HepG2 (cell line): ENCODE measurements around the gene ZBTB43. TPM values are rescaled to one million over a fixed set of nuclear protein-coding genes. Genes with fewer than 3 reads are reported as not detected.

Experiments
- ATAC-seq: fragments of 200-7000 bp; cut with Tn5 transposase; 3 replicates; pipeline ENCODE4 v1.9.1; 2020; ENCODE audit warnings: mild to moderate bottlenecking, moderate library complexity
- BruUV-seq: library from RNA; stranded (reverse); fragments of 400-500 nt; replicated peaks from 2 replicates; lab custom pipeline; 2021; lab: Mats Ljungman, UMichigan
- CTCF ChIA-PET: fragments of 300-600 bp; formaldehyde crosslinking; extraction: SDS; loops from one replicate; lab custom pipeline; 2021; ENCODE audit warnings: low total read pairs, inconsistent platforms, low intra/inter-chr PET ratio; lab: Yijun Ruan, JAX
- POLR2A ChIA-PET: fragments of 350-600 bp; sonication (Branson Sonifier 250); formaldehyde crosslinking; loops from one replicate; lab custom pipeline; 2020; ENCODE audit warnings: antibody characterized with exemption, inconsistent platforms; lab: Yijun Ruan, JAX
- DNase-seq: peaks from one replicate; pipeline ENCODE4 v3.0.0-alpha.2; 2015; ENCODE audit warnings: low spot score
- FAIRE-seq: peaks from 3 replicates; lab custom pipeline; 2011; peaks lifted over from hg19 to GRCh38; lab: Jason Lieb, UNC
- H2AFZ ChIP-seq: one replicate; pipeline ENCODE4 v1.6.1; 2011; ENCODE audit warnings: low read length, inconsistent platforms
- H3K27ac ChIP-seq: fragments of 300-600 bp; 3 replicates; pipeline ENCODE4 v1.8.0; 2011; ENCODE audit warnings: mixed run types, mild to moderate bottlenecking, mixed read lengths, low read length, inconsistent platforms; ENCODE audit not compliant: insufficient read depth; ENCODE audit errors: extremely low read length
- H3K27me3 ChIP-seq, 2 experiments: fragments of 200-600 bp in 1 of 2; 2 replicates in 1 of 2; 3 replicates in 1 of 2; pipeline versions ENCODE4 v1.6.0 to v1.8.0; 2011; ENCODE audit warnings: low read length in 2 of 2, mild to moderate bottlenecking in 2 of 2, moderate library complexity in 2 of 2, inconsistent platforms in 1 of 2; ENCODE audit not compliant: insufficient read depth in 2 of 2, control insufficient read depth in 1 of 2
- H3K36me3 ChIP-seq, 2 experiments: fragments of 200-600 bp in 1 of 2; replicated peaks in 1 of 2; 2 replicates in 1 of 2; 3 replicates in 1 of 2; pipeline versions ENCODE4 v1.5.1 to v1.8.0; 2011; ENCODE audit warnings: low read length in 2 of 2, inconsistent platforms in 1 of 2; ENCODE audit not compliant: insufficient read depth in 2 of 2, control insufficient read depth in 1 of 2
- H3K4me1 ChIP-seq: 2 replicates; pipeline ENCODE4 v1.5.1; 2012; ENCODE audit warnings: low read length, inconsistent platforms; ENCODE audit not compliant: insufficient read depth
- H3K4me2 ChIP-seq: 2 replicates; pipeline ENCODE4 v1.6.0; 2011; ENCODE audit warnings: low read depth, low read length, inconsistent platforms
- H3K4me3 ChIP-seq, 3 experiments: fragments of 200-600 bp in 1 of 3; sonication (generic), shearing (Covaris generic) in 1 of 3; replicated peaks in 1 of 3; 2 replicates each; pipeline ENCODE4 v1.5.1; 2011 to 2016; ENCODE audit warnings: low read length in 3 of 3, inconsistent platforms in 2 of 3, low read depth in 2 of 3, mild to moderate bottlenecking in 2 of 3, control low read depth in 1 of 3, mixed read lengths in 1 of 3; ENCODE audit not compliant: insufficient read depth in 1 of 3
- H3K79me2 ChIP-seq: one replicate; pipeline ENCODE4 v1.6.1; 2011; ENCODE audit warnings: low read length, inconsistent platforms; ENCODE audit not compliant: insufficient read depth
- H3K9ac ChIP-seq: 2 replicates; pipeline ENCODE4 v1.6.0; 2011; ENCODE audit warnings: mild to moderate bottlenecking, low read depth, low read length, inconsistent platforms; ENCODE audit not compliant: insufficient read depth
- H3K9me3 ChIP-seq: 2 replicates; pipeline ENCODE4 v1.5.1; 2012; ENCODE audit warnings: mild to moderate bottlenecking, low read length
- H4K20me1 ChIP-seq: 2 replicates; pipeline ENCODE4 v1.6.0; 2011; ENCODE audit warnings: inconsistent platforms, mild to moderate bottlenecking, low read length, moderate library complexity; ENCODE audit not compliant: insufficient read depth
- EHMT2 ChIP-seq: fragments of 200-600 bp; sonication (generic); IDR thresholded peaks from 2 replicates; pipeline ENCODE4 v1.7.0; 2017; ENCODE audit warnings: antibody characterized with exemption, low read depth, low read length, borderline replicate concordance
- ELF4 ChIP-seq: sonication (generic); formaldehyde crosslinking; IDR thresholded peaks from 2 replicates; pipeline ENCODE4 v1.5.0; 2020; ENCODE audit warnings: missing genetic modification reagents, mild to moderate bottlenecking, moderate library complexity, borderline replicate concordance
- ISL2 ChIP-seq: sonication (generic); formaldehyde crosslinking; IDR thresholded peaks from 2 replicates; pipeline ENCODE4 v1.5.0; 2020; ENCODE audit warnings: missing genetic modification reagents
- KDM5B ChIP-seq: sonication (generic); formaldehyde crosslinking; IDR thresholded peaks from 2 replicates; pipeline ENCODE4 v1.4.0; 2020; ENCODE audit warnings: missing genetic modification reagents, mild to moderate bottlenecking, borderline replicate concordance
- MXI1 ChIP-seq: IDR thresholded peaks from 3 replicates; pipeline ENCODE4 v1.6.1; 2012; ENCODE audit warnings: low read depth, low read length, inconsistent platforms, borderline replicate concordance
- NPAS2 ChIP-seq: sonication (generic); formaldehyde crosslinking; IDR thresholded peaks from 2 replicates; pipeline ENCODE4 v1.8.0; 2022; ENCODE audit warnings: mild to moderate bottlenecking, missing genetic modification reagents, borderline replicate concordance
- NR2F6 ChIP-seq, 2 experiments: IDR thresholded peaks; 2 replicates each; pipeline ENCODE4 v1.6.1; 2016; ENCODE audit warnings: antibody characterized with exemption in 1 of 2, mild to moderate bottlenecking in 1 of 2
- REXO4 ChIP-seq: sonication (generic); formaldehyde crosslinking; IDR thresholded peaks from 2 replicates; pipeline ENCODE4 v1.8.0; 2022; ENCODE audit warnings: missing genetic modification reagents, mild to moderate bottlenecking, borderline replicate concordance
- SMYD3 ChIP-seq: sonication (generic); formaldehyde crosslinking; IDR thresholded peaks from 2 replicates; pipeline ENCODE4 v1.8.1; 2023; ENCODE audit warnings: mild to moderate bottlenecking, missing genetic modification reagents
- SOX5 ChIP-seq: IDR thresholded peaks from 2 replicates; pipeline ENCODE4 v1.6.1; 2016; ENCODE audit warnings: borderline replicate concordance
- ZBTB20 ChIP-seq: sonication (generic); formaldehyde crosslinking; IDR thresholded peaks from 2 replicates; pipeline ENCODE4 v1.8.1; 2023; ENCODE audit warnings: missing genetic modification reagents, low read depth, mild to moderate bottlenecking, borderline replicate concordance
- ZNF546 ChIP-seq: sonication (generic); formaldehyde crosslinking; conservative IDR thresholded peaks from 2 replicates; pipeline ENCODE4 v1.8.1; 2023; ENCODE audit warnings: mild to moderate bottlenecking, missing genetic modification reagents
- ZNF709 ChIP-seq: sonication (generic); formaldehyde crosslinking; IDR thresholded peaks from 2 replicates; pipeline ENCODE4 v1.5.0; 2020; ENCODE audit warnings: mild to moderate bottlenecking, missing genetic modification reagents
- ZSCAN21 ChIP-seq: sonication (generic); formaldehyde crosslinking; IDR thresholded peaks from 2 replicates; pipeline ENCODE4 v1.8.0; 2022; ENCODE audit warnings: mild to moderate bottlenecking, missing genetic modification reagents, moderate library complexity, borderline replicate concordance
- WGBS: methylation state at CpG from one replicate; pipeline ENCODE4 v1.1.6; 2017; ENCODE audit warnings: low lambda C conversion rate; 5-methylcytosine and 5-hydroxymethylcytosine counted together
- in situ Hi-C: cut with HindIII; loops from 2 replicates; pipeline ENCODE4 v1.10.0; 2017; ENCODE audit warnings: low pct_unique_long_range_greater_than_20kb; ENCODE audit not compliant: extremely low pct_ligation_motif_present
- intact Hi-C: fragments of 100-400 bp; cut with micrococcal nuclease; formaldehyde crosslinking; loops from one replicate; pipeline ENCODE4 v1.10.0; 2022; ENCODE audit not compliant: unreplicated experiment
- polyA plus RNA-seq, 8 experiments: library from polyadenylated mRNA; depleted of rRNA in 3 of 8; stranded (reverse) in 7 of 8; unstranded in 1 of 8; fragments of >200 nt; fragmentation: Illumina TruSeq in 4 of 8; extraction: Trizol in 4 of 8; gene quantifications; 2 replicates each; pipeline versions ENCODE4 v1.2.1 to v1.2.3, GENCODE V29; 2011 to 2016; ENCODE audit warnings: low read depth in 4 of 8, missing spikeins in 1 of 8, mixed read lengths in 1 of 8; ENCODE audit not compliant: insufficient read depth in 1 of 8
- total RNA-seq, 5 experiments: library from RNA; depleted of rRNA; stranded (reverse); fragments of >200 nt; fragmentation: Illumina TruSeq; extraction: Trizol; gene quantifications; 2 replicates each; pipeline ENCODE4 v1.2.3, GENCODE V29; 2016; ENCODE audit warnings: low read depth in 1 of 5
- TF ChIP-seq, protein P1 (sequence below): sonication (generic); formaldehyde crosslinking; IDR thresholded peaks from 2 replicates; pipeline ENCODE4 v1.4.0; 2020; ENCODE audit warnings: missing genetic modification reagents

Gene ZBTB43
- total and polyA plus RNA-seq, 2 of the 13 experiments (the other 11 are each of a cell fraction or from before 2014, with no cell fraction given): 7.1 to 31.4 TPM

- POLR2A ChIA-PET: no interaction called here
- Histone ChIP-seq H3K9me3 (no peaks in the 10 kb centered on the region), H4K20me1 (no peaks in the 10 kb centered on the region), H3K4me3 (no peak overlapping the region), H3K4me1 (peaks cover 3% of the 10 kb centered on the region)
- TF ChIP-seq SMYD3 (CRISPR knock-in tag): no peak
- no peak for TF ChIP-seq REXO4 (CRISPR knock-in tag)
- no peak for TF ChIP-seq ELF4 (CRISPR knock-in tag)
- TF ChIP-seq ZSCAN21: no peak
- TF ChIP-seq EHMT2: no peak
- TF ChIP-seq, all 625 proteins: peak for 0
- Histone ChIP-seq H2AFZ (no peak overlapping the region), H3K27me3 (no peaks in the 10 kb centered on the region), H3K79me2 (peaks cover 20% of the 10 kb centered on the region), H3K27ac (no peak overlapping the region), H3K36me3 (peaks cover 16 to 29% of the 10 kb centered on the region in 2 experiments; a peak in 4 of 5 replicates), H3K9ac (no peak overlapping the region), H3K4me2 (no peak overlapping the region)
- FAIRE-seq: no peak
- no TSS peak for BruUV-seq
- WGBS: 94% methylated on average over 9 of the region's 9 CpGs
- intact Hi-C loops: no loop called here
- no peak for ATAC-seq
- no peak for DNase-seq
- in situ Hi-C loops: no loop called here
- CTCF ChIA-PET: no interaction called here
Observed at GRCh38 chr9:126879288-126879687, 74.4 kb downstream of the ZBTB43 start.

DNA sequence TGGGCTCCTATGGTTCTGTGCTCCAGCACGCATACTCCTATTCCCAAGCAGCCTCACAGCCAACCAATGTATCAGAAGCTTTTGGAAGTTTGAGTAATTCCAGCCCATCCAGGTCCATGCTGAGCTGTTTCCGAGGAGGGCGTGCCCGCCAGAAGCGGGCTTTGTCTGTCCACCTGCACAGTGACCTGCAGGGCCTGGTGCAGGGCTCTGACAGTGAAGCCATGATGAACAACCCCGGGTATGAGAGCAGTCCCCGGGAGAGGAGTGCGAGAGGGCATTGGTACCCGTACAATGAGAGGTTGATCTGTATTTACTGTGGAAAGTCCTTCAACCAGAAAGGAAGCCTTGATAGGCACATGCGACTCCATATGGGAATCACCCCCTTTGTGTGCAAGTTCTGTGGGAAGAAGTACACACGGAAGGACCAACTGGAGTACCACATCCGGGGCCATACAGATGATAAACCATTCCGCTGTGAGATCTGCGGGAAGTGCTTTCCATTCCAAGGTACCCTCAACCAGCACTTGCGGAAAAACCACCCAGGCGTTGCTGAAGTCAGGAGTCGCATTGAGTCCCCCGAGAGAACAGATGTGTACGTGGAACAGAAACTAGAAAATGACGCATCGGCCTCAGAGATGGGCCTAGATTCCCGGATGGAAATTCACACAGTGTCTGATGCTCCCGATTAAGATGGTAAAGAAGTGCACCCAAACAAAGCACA, 75.5 kb downstream of the ZBTB43 start:
- H3K4me3 ChIP-seq: no peak overlapping the region
- POLR2A ChIA-PET: no interaction called here
- no peak overlapping the region for H3K9ac ChIP-seq
- no peaks in the 10 kb centered on the region; the same call in 1 of the 2 replicates for H4K20me1 ChIP-seq
- no peak for DNase-seq
- no peak overlapping the region for H3K4me2 ChIP-seq
- CTCF ChIA-PET: no interaction called here
- H3K36me3 ChIP-seq: peaks cover 16 to 29% of the 10 kb centered on the region in 2 experiments; a peak in 4 of 5 replicates
- H3K4me1 ChIP-seq: peaks cover 14% of the 10 kb centered on the region
- H2AFZ ChIP-seq: no peak overlapping the region
- no peaks in the 10 kb centered on the region for H3K9me3 ChIP-seq
- H3K79me2 ChIP-seq: peaks cover 13% of the 10 kb centered on the region
- H3K27me3 ChIP-seq: no peaks in the 10 kb centered on the region
- H3K27ac ChIP-seq: no peak overlapping the region
- intact Hi-C loops (no loop called here), in situ Hi-C loops (no loop called here)
- FAIRE-seq: no peak
- BruUV-seq: no TSS peak
- ATAC-seq: no peak
- 95% methylated on average over 18 of the region's 23 CpGs for WGBS
- no peak for TF ChIP-seq NPAS2 (CRISPR knock-in tag)
- no peak for TF ChIP-seq ZNF709 (CRISPR knock-in tag)
- no peak for TF ChIP-seq ZNF546 (CRISPR knock-in tag)
- no peak for TF ChIP-seq MXI1
- TF ChIP-seq KDM5B (CRISPR knock-in tag): no peak
- TF ChIP-seq, protein P1, sequence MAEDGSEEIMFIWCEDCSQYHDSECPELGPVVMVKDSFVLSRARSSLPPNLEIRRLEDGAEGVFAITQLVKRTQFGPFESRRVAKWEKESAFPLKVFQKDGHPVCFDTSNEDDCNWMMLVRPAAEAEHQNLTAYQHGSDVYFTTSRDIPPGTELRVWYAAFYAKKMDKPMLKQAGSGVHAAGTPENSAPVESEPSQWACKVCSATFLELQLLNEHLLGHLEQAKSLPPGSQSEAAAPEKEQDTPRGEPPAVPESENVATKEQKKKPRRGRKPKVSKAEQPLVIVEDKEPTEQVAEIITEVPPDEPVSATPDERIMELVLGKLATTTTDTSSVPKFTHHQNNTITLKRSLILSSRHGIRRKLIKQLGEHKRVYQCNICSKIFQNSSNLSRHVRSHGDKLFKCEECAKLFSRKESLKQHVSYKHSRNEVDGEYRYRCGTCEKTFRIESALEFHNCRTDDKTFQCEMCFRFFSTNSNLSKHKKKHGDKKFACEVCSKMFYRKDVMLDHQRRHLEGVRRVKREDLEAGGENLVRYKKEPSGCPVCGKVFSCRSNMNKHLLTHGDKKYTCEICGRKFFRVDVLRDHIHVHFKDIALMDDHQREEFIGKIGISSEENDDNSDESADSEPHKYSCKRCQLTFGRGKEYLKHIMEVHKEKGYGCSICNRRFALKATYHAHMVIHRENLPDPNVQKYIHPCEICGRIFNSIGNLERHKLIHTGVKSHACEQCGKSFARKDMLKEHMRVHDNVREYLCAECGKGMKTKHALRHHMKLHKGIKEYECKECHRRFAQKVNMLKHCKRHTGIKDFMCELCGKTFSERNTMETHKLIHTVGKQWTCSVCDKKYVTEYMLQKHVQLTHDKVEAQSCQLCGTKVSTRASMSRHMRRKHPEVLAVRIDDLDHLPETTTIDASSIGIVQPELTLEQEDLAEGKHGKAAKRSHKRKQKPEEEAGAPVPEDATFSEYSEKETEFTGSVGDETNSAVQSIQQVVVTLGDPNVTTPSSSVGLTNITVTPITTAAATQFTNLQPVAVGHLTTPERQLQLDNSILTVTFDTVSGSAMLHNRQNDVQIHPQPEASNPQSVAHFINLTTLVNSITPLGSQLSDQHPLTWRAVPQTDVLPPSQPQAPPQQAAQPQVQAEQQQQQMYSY (CRISPR knock-in tag): no peak
- TF ChIP-seq NR2F6 (IDR thresholded peaks at IDR 0.05): no peak
- no peak for TF ChIP-seq NR2F6 (CRISPR knock-in tag; IDR thresholded peaks at IDR 0.05)
- TF ChIP-seq ISL2 (CRISPR knock-in tag): no peak
- TF ChIP-seq ZBTB20 (CRISPR knock-in tag): no peak
- no peak for TF ChIP-seq SOX5 (CRISPR knock-in tag)
